Chondrocyte (in vitro differentiated cells): ENCODE data around the gene ASIC1. TPM values are rescaled to one million over a fixed set of nuclear protein-coding genes. Genes with fewer than 3 reads are reported as not detected.
A peak's percentile ranks its signal among the peaks of the same experiment; 100 is the strongest.

Experiments used
- DNase-seq: peaks from one replicate; pipeline ENCODE4 v3.0.0; 2021; ENCODE audit warnings: mixed read lengths, low spot score
- H3K27ac Mint-ChIP-seq: one replicate; pipeline ENCODE4 v1.8.0; 2021; ENCODE audit warnings: mild to moderate bottlenecking, moderate library complexity, mixed read lengths; ENCODE audit not compliant: unreplicated experiment
- H3K27me3 Mint-ChIP-seq: 2 replicates; pipeline ENCODE4 v1.8.0; 2021; ENCODE audit warnings: low read depth, mixed read lengths
- H3K36me3 Mint-ChIP-seq: 2 replicates; pipeline ENCODE4 v1.8.0; 2021; ENCODE audit warnings: low read depth, mixed read lengths
- H3K4me1 Mint-ChIP-seq: 2 replicates; pipeline ENCODE4 v1.8.0; 2021; ENCODE audit warnings: low read depth, mild to moderate bottlenecking, mixed read lengths
- H3K4me3 Mint-ChIP-seq: one replicate; pipeline ENCODE4 v1.8.0; 2021; ENCODE audit warnings: mild to moderate bottlenecking, moderate library complexity, mixed read lengths; ENCODE audit not compliant: unreplicated experiment
- H3K9me3 Mint-ChIP-seq: 2 replicates; pipeline ENCODE4 v1.8.0; 2021; ENCODE audit warnings: low read depth, mixed read lengths
- CTCF ChIP-seq: fragments of 200-600 bp; sonication (generic); IDR thresholded peaks from 2 replicates; pipeline ENCODE4 v1.5.0; 2021; ENCODE audit warnings: antibody characterized with exemption, mild to moderate bottlenecking, moderate library complexity
- long read RNA-seq: library from polyadenylated mRNA; stranded (forward); transcript quantifications from one replicate; pipeline ENCODE4 v2.0.0, GENCODE V29; 2021
- total RNA-seq: library from RNA; stranded (reverse); gene quantifications from 3 replicates; pipeline ENCODE4 v1.2.1, GENCODE V29; 2021

ASIC1 gene
- 2.5 to 4.4 TPM (median 3.9 TPM) in 3 replicates for total RNA-seq
- long read RNA-seq = 0 reads

- Mint-ChIP-seq H3K4me1 (peaks cover 14% of the 10 kb centered on the region), H3K9me3 (no peaks in the 10 kb centered on the region), H3K36me3 (peaks cover 1% of the 10 kb centered on the region), H3K27ac (peak within 1 kb of the TSS; percentile 85), H3K27me3 (peaks cover 22% of the 10 kb centered on the region), H3K4me3 (peak within 1 kb of the TSS; percentile 86)
- peak; percentile 54 for TF ChIP-seq CTCF
- DNase-seq = peak; percentile 85
These were observed at the start of gene ASIC1 for GRCh38 chr12:50057000-50057841. Gene ASIC1, plus strand, starts transcription at chr12:50057596. Its CDS starts 1,171 bp downstream, at chr12:50058767.

GRCh38 chr12:50013361-50014147 is 43.8 kb upstream of the ASIC1 start:
- Mint-ChIP-seq H3K4me3 (no peak overlapping the region), H3K36me3 (peaks cover 1% of the 10 kb centered on the region), H3K9me3 (no peaks in the 10 kb centered on the region), H3K27me3 (no peaks in the 10 kb centered on the region), H3K27ac (no peak overlapping the region), H3K4me1 (peaks cover 7% of the 10 kb centered on the region)
- no peak for DNase-seq
- TF ChIP-seq CTCF = no peak

GRCh38 chr12:50014342-50014741 is 43.1 kb upstream of the ASIC1 start:
- Mint-ChIP-seq H3K9me3 (no peaks in the 10 kb centered on the region), H3K27ac (no peak overlapping the region), H3K4me3 (no peak overlapping the region), H3K27me3 (no peaks in the 10 kb centered on the region), H3K4me1 (peaks cover 7% of the 10 kb centered on the region), H3K36me3 (peaks cover 1% of the 10 kb centered on the region)
- TF ChIP-seq CTCF = no peak
- DNase-seq = no peak

GRCh38 chr12:50016501-50017475 is 40.6 kb upstream of the ASIC1 start:
- Mint-ChIP-seq H3K36me3 (peaks cover 1% of the 10 kb centered on the region), H3K27me3 (no peaks in the 10 kb centered on the region), H3K9me3 (no peaks in the 10 kb centered on the region), H3K27ac (peak overlapping the region; percentile 29), H3K4me3 (no peak overlapping the region), H3K4me1 (peaks cover 19% of the 10 kb centered on the region)
- TF ChIP-seq CTCF = no peak
- DNase-seq = no peak
